GM20000 (cell line): ENCODE measurements around the gene SULT4A1.

Source experiments
- DNase-seq: peaks from one replicate; pipeline ENCODE4 v3.0.0; 2012; ENCODE audit warnings: low spot score
- TF ChIP-seq, protein P1 (sequence below): IDR thresholded peaks from 2 replicates; pipeline ENCODE4 v1.5.1; 2012; ENCODE audit warnings: mild to moderate bottlenecking, control low read depth; ENCODE audit errors: extremely low read depth, missing control alignments

SULT4A1 gene

GRCh38 chr22:43891360-43892182, 29.3 kb upstream of the SULT4A1 start, which contains the start of gene PNPLA5:
Gene PNPLA5, minus strand, starts transcription at chr22:43892013. Its CDS starts 133 bp downstream, at chr22:43891880.
- no peak for DNase-seq
- TF ChIP-seq, protein P1, sequence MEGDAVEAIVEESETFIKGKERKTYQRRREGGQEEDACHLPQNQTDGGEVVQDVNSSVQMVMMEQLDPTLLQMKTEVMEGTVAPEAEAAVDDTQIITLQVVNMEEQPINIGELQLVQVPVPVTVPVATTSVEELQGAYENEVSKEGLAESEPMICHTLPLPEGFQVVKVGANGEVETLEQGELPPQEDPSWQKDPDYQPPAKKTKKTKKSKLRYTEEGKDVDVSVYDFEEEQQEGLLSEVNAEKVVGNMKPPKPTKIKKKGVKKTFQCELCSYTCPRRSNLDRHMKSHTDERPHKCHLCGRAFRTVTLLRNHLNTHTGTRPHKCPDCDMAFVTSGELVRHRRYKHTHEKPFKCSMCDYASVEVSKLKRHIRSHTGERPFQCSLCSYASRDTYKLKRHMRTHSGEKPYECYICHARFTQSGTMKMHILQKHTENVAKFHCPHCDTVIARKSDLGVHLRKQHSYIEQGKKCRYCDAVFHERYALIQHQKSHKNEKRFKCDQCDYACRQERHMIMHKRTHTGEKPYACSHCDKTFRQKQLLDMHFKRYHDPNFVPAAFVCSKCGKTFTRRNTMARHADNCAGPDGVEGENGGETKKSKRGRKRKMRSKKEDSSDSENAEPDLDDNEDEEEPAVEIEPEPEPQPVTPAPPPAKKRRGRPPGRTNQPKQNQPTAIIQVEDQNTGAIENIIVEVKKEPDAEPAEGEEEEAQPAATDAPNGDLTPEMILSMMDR = no peak

DNA sequence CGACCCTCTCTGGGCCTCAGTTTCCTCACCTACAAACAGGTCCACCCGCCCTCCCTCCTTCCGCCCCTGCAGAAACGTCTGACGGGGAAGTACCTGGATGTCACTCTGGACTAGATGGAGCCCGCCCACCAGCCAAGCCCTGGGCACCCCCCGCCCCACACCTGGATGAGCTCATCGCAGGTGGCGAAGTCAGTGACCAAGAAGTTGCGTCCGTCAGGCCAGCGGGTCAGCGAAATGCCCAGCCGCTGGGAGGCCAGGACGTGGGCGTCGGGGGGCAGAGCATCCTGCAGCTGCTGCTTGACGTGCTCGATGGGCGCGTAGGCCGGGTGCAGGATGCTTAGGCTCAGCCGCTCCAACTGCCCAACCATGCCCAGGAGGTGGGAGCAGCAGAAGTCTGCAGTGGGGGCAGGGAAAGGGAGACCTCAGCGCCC, 28.6 kb upstream of the SULT4A1 start:
- TF ChIP-seq, protein P1 = no peak
- no peak for DNase-seq

DNA sequence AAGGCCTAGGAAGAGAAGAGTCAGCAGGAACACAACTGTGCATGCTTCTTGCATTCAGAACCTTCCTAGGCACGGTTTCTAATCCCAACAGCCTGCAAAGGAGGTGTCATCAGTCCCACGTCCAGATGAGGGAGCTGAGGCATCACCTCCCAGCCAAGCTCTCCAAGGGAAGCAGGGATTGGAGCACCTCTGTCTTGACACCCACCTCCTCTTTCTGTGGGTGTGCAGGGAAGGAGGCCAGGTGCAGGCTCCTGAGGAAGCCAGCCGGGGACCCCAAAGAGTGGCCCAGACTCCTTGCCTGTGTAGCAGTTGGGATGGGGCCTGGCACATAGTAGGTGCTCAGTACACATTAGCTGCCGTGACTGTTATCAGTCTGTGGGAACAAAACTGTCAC, 27.5 kb upstream of the SULT4A1 start:
- no peak for DNase-seq
- TF ChIP-seq, protein P1 = no peak

DNA sequence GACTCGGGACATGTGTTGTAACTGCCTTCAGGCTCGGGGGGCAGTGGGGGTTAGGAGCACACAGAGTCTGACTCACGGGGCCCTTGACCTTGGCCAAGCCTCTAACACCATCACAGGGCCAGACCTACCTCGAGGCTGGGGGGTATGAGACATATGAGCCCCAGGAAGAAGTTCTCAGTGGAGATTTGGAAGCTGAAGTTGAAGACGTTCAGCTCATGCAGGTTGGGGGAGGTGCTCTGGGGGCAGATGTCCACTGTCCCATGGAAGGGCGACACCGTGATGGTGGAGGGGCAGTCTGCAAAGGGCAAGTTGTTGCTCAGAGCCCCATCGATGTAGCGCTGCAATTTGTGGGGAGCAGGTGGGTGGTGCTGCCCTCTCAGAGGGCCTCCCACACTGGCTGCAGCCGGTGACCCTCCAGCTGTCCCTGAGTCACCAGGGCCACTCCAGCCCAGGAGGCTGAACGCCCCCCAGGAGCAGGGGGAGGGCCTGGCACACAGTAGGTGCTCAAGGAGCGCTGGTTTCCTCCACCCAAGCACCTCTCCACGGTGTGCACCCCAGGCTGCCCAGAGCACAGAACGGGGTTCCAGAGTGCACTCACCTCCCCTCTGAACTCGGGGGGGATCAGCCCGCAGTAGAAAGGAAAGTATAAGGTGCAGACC, 27.0 kb upstream of the SULT4A1 start:
- TF ChIP-seq, protein P1 = no peak

DNA sequence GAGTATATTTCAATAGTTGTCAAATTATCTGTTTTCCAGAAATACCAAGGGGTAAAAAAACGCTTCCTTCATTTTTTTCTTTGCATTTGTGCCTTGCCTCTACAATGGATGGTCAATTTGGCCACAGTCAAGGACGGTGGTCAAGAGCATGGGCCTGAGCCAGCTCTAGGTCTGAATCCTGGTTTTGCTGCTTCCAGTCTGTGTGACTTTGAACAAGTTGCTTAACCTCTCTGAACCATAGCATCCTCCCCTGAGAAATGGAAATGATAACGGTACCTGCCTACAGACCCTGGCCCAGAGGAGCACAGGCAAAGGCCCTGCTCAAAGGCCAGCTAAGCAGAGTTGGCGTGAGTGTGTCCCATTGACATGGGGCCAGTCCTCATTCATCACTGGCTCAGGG, 26.4 kb upstream of the SULT4A1 start:
- DNase-seq = no peak
- TF ChIP-seq, protein P1 = no peak

More for the DNA sequence above, 27.0 kb upstream of the SULT4A1 start:
- DNase-seq = no peak

- DNase-seq = no peak
- TF ChIP-seq, protein P1 = no peak
Measured at GRCh38 chr22:43887391-43887790, 25.1 kb upstream of the SULT4A1 start.

DNA sequence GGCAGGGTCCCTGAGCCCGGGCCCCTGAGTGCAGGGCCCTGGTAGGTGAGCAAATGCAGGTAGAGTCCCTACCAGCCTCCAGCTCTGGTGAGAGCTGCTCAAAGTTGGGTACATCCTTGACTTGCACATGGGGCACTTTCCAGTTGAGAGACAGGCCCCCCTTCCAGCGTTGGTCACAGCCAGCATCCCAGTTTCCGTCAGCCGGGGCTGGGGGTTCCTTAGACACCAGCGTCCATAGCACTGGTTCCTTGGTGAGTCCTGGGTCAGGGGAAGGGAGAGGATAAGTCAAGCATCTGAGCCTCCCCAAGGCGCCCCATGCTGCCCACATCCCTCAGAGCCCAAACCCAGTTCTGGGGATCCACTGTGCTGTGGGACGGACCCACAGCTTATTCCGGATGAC, 23.9 kb upstream of the SULT4A1 start:
- no peak for DNase-seq
- TF ChIP-seq, protein P1 = no peak
